Measurements from ENCODE around the gene FUBP3.

- no peak for TF ChIP-seq CTCF (IDR thresholded peaks at IDR 0.05 in 4 of 5, conservative IDR thresholded peaks at IDR 0.05 in 1 of 5)
- TF ChIP-seq POLR2A (IDR thresholded peaks at IDR 0.05) = no peak
Measured at GRCh38 chr9:130635721-130636647, 56.6 kb downstream of the FUBP3 start.

All from gastrocnemius medialis (tissue), 4 donors.